GM18526 (cell line): ENCODE results near the gene EMILIN1.

ENCODE experiments used
- POLR2A ChIP-seq: IDR thresholded peaks from 3 replicates; pipeline ENCODE4 v1.6.1; 2011; ENCODE audit not compliant: insufficient read length; ENCODE audit errors: extremely low read depth

The EMILIN1 gene

GRCh38 chr2:27083410-27084296 lies 5.2 kb downstream of the EMILIN1 start:
- no peak for TF ChIP-seq POLR2A

GRCh38 chr2:27084297-27085061 lies 6.1 kb downstream of the EMILIN1 start:
- TF ChIP-seq POLR2A: no peak

GRCh38 chr2:27085062-27085672 lies 6.8 kb downstream of the EMILIN1 start:
- TF ChIP-seq POLR2A: no peak

GRCh38 chr2:27085673-27086089 lies 7.3 kb downstream of the EMILIN1 start:
- TF ChIP-seq POLR2A: no peak

GRCh38 chr2:27086090-27086723 lies 7.8 kb downstream of the EMILIN1 start:
- TF ChIP-seq POLR2A: peak; percentile 65

GRCh38 chr2:27086724-27087593 lies 8.5 kb downstream of the EMILIN1 start, which contains the start of gene KHK:
KHK (plus strand) TSS chr2:27086772; CDS start chr2:27087260, 488 bp downstream.
- peak; percentile 51 for TF ChIP-seq POLR2A

GRCh38 chr2:27087823-27088410 lies 9.5 kb downstream of the EMILIN1 start:
- TF ChIP-seq POLR2A: no peak

- no peak for TF ChIP-seq POLR2A
These were observed 10.2 kb downstream of the EMILIN1 start for GRCh38 chr2:27088634-27089033.

- no peak for TF ChIP-seq POLR2A
These were observed 10.9 kb downstream of the EMILIN1 start for GRCh38 chr2:27089111-27089954.

GRCh38 chr2:27091746-27092695 lies 13.6 kb downstream of the EMILIN1 start:
- TF ChIP-seq POLR2A: no peak

- no peak for TF ChIP-seq POLR2A
These were observed 14.4 kb downstream of the EMILIN1 start for GRCh38 chr2:27092696-27093429.
